Vagina (tissue), 2 donors: ENCODE measurements around the gene ORM2. TPM values are rescaled to one million over a fixed set of nuclear protein-coding genes. Genes with fewer than 3 reads are reported as not detected.

Experiments
- DNase-seq, 2 donors: peaks; one replicate each; pipeline ENCODE4 v3.0.0-alpha.2; 2017; ENCODE audit errors: extremely low spot score in 2 of 2
- H3K27ac ChIP-seq: fragments of 200-600 bp; sonication (generic); one replicate; pipeline ENCODE4 v1.5.1; 2019
- H3K27me3 ChIP-seq: fragments of 200-600 bp; sonication (generic); one replicate; pipeline ENCODE4 v1.5.1; 2019
- H3K36me3 ChIP-seq, 2 donors: fragments of 200-600 bp; sonication (generic); one replicate each; pipeline ENCODE4 v1.5.1; 2017 to 2019
- H3K4me1 ChIP-seq: fragments of 200-600 bp; sonication (generic); one replicate; pipeline ENCODE4 v1.5.1; 2019
- H3K4me3 ChIP-seq, 2 donors: fragments of 200-600 bp; sonication (generic); 1 replicate in 1 of 2; 2 replicates in 1 of 2; pipeline ENCODE4 v1.5.1; 2016 to 2019
- H3K9me3 ChIP-seq: fragments of 200-600 bp; sonication (generic); one replicate; pipeline ENCODE4 v1.5.1; 2019
- CTCF ChIP-seq, 3 experiments: fragments of 450-650 bp in 2 of 3; fragments of 200-600 bp in 1 of 3; sonication (generic) in 1 of 3; IDR thresholded peaks; one replicate each; pipeline ENCODE4 v1.5.1; 2017 to 2019; ENCODE audit warnings: antibody characterized with exemption in 3 of 3, mild to moderate bottlenecking in 2 of 3, moderate library complexity in 2 of 3
- POLR2A ChIP-seq, 2 donors: fragments of 450-650 bp; IDR thresholded peaks; one replicate each; pipeline ENCODE4 v1.6.1; 2017; ENCODE audit warnings: antibody characterized with exemption in 2 of 2, mild to moderate bottlenecking in 2 of 2, moderate library complexity in 2 of 2
- POLR2AphosphoS5 ChIP-seq, 2 donors: sonication (generic); formaldehyde crosslinking; IDR thresholded peaks; one replicate each; pipeline ENCODE4 v1.9.0; 2017; ENCODE audit warnings: antibody characterized with exemption in 2 of 2, mild to moderate bottlenecking in 2 of 2, low read depth in 1 of 2; ENCODE audit not compliant: insufficient read depth in 1 of 2
- intact Hi-C: fragments of 100-400 bp; cut with DNase I; formaldehyde crosslinking; loops from one replicate; pipeline ENCODE4 v1.15.1; 2023
- total RNA-seq: library from RNA; depleted of rRNA; stranded (reverse); fragments of >200 nt; gene quantifications from one replicate; pipeline ENCODE4 v1.2.3, GENCODE V29; 2016

The ORM2 gene
- total RNA-seq, 1 donor from 2014 or later = not detected

GRCh38 chr9:114370251-114370967 lies 40.7 kb downstream of the ORM2 start:
- Histone ChIP-seq H3K27ac (peak overlapping the region; percentile 80), H3K9me3 (no peaks in the 10 kb centered on the region), H3K4me3 (no peak overlapping the region), H3K27me3 (no peaks in the 10 kb centered on the region), H3K36me3 (peaks cover 0 to 24% of the 10 kb centered on the region in 2 donors), H3K4me1 (peaks cover 56% of the 10 kb centered on the region)
- DNase-seq = no peak
- intact Hi-C loops = no loop called here
- no peak for TF ChIP-seq CTCF (IDR thresholded peaks at IDR 0.05)
- no peak for TF ChIP-seq POLR2AphosphoS5 (IDR thresholded peaks at IDR 0.05; ENCODE audit: insufficient read depth in 1 of 2, low read depth in 1 of 2)
- TF ChIP-seq POLR2A (IDR thresholded peaks at IDR 0.05) = no peak

GRCh38 chr9:114370968-114371320 lies 41.3 kb downstream of the ORM2 start:
- Histone ChIP-seq H3K9me3 (no peaks in the 10 kb centered on the region), H3K36me3 (peaks cover 0 to 24% of the 10 kb centered on the region in 2 donors), H3K27me3 (no peaks in the 10 kb centered on the region), H3K4me1 (peaks cover 50% of the 10 kb centered on the region), H3K27ac (peak overlapping the region; percentile 80), H3K4me3 (no peak overlapping the region)
- intact Hi-C loops = no loop called here
- no peak for TF ChIP-seq POLR2A (IDR thresholded peaks at IDR 0.05)
- TF ChIP-seq POLR2AphosphoS5 (IDR thresholded peaks at IDR 0.05; ENCODE audit: insufficient read depth in 1 of 2, low read depth in 1 of 2) = no peak
- TF ChIP-seq CTCF (IDR thresholded peaks at IDR 0.05) = no peak
- DNase-seq = no peak

- peak overlapping the region; percentile 80 for H3K27ac ChIP-seq
- H3K9me3 ChIP-seq = no peaks in the 10 kb centered on the region
- no peaks in the 10 kb centered on the region for H3K27me3 ChIP-seq
- DNase-seq = no peak
- H3K4me3 ChIP-seq = no peak overlapping the region
- TF ChIP-seq CTCF (IDR thresholded peaks at IDR 0.05) = no peak
- peaks cover 0 to 26% of the 10 kb centered on the region in 2 donors for H3K36me3 ChIP-seq
- peaks cover 45% of the 10 kb centered on the region for H3K4me1 ChIP-seq
- intact Hi-C loops = no loop called here
These were observed 41.8 kb downstream of the ORM2 start for GRCh38 chr9:114371343-114371944.

GRCh38 chr9:114371973-114372917 lies 42.6 kb downstream of the ORM2 start:
- H3K9me3 ChIP-seq = no peaks in the 10 kb centered on the region
- H3K27ac ChIP-seq = peak overlapping the region; percentile 80
- H3K27me3 ChIP-seq = no peaks in the 10 kb centered on the region
- peaks cover 0 to 32% of the 10 kb centered on the region in 2 donors for H3K36me3 ChIP-seq
- intact Hi-C loops = no loop called here
- TF ChIP-seq CTCF (IDR thresholded peaks at IDR 0.05) (no peak), POLR2A (IDR thresholded peaks at IDR 0.05) (peak in 1 of 2 donors; percentile 19), POLR2AphosphoS5 (IDR thresholded peaks at IDR 0.05; ENCODE audit: insufficient read depth in 1 of 2, low read depth in 1 of 2) (peak in 1 of 2 donors; percentile 56)
- H3K4me1 ChIP-seq = peaks cover 38% of the 10 kb centered on the region
- no peak for DNase-seq
- no peak overlapping the region for H3K4me3 ChIP-seq
